Measurements from ENCODE around the gene NAGK.

- TF ChIP-seq CTCF (IDR thresholded peaks at IDR 0.05; ENCODE audit: insufficient read depth, low read length, poor library complexity, severe bottlenecking) (no peak), EZH2phosphoT487 (conservative IDR thresholded peaks at IDR 0.05; ENCODE audit: low read length) (no peak)
Measured at GRCh38 chr2:71078624-71079023, 10.2 kb downstream of the NAGK start.

All from SU-DHL-6 (cell line).